GM12801 (cell line): ENCODE data around the gene RBM42.

Experiments
- CTCF ChIP-seq: IDR thresholded peaks from one replicate; pipeline ENCODE4 v1.5.1; 2011; ENCODE audit warnings: control low read depth; ENCODE audit not compliant: insufficient read length; ENCODE audit errors: extremely low read depth

RBM42 gene

DNA sequence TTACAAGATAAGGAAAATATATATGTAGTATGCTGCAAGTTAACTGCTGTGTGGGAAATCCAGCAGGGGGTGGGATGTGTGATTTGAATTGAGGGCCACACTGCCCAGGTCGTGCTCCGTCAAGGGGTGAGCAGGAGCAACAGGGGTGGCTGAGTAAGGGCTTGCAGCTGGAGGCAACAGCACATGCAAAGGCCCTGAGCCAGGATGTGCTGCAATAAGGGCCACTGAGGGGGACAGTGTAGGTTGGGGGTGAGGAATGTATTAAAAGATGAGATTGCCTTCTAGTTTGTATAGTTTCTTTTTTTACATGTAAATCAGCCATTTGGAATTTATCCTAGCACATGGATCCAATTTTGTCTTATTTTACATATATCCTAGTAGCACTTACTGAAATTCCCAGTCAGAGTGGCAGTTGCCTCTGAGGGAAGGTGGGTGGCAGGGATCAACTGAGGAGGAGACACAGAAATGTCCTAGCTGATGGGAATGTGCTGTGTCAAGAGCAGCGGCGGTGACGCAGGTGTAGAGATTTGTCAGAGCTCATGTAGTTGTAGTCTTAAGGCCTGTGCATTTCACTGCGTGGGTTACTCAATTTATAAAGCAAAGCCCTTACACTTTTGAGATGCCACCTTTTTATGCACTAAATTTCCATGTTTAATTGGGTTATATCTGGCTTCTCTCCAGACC, 5.4 kb upstream of the RBM42 start:
- no peak for TF ChIP-seq CTCF

GRCh38 chr19:35628264-35628564, 622 bp upstream of the RBM42 start:
- TF ChIP-seq CTCF: no peak

DNA sequence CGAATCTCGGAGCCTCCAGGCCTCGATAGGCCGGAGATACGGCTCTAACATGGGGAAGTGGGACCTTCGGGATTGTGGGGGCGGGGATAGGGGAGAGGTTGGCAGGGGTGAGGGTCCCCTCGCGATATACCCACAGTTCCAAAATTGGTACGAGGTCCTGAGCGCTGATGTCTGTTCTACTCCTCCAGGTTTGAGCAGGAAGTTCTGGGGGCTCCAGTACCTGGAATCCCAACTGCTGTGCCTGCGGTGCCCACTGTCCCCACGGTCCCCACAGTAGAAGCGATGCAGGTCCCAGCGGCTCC, 447 bp downstream of the RBM42 start:
- no peak for TF ChIP-seq CTCF

- no peak for TF ChIP-seq CTCF
Observed at GRCh38 chr19:35633727-35634440, 5.0 kb downstream of the RBM42 start.

DNA sequence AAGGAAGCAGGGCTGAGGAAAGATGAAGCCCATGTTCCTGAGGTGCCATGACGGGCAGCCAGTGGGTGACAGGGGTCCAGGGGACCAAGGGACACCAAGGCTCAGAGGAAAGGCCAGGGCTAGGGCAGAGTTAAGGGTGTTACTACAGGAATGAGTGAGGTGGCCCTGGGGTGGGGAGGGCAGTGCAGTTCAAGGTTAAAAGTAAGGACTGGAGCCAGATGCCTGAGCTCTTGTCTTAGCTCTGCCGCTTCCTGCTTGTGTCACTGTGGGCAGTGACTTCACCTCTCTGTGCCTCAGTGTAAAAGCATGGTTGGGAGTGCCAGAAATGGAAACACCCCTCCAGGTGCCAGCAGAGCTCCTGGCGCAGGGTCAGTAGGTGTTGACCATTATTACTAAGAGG, 7.8 kb downstream of the RBM42 start:
- TF ChIP-seq CTCF: no peak

DNA sequence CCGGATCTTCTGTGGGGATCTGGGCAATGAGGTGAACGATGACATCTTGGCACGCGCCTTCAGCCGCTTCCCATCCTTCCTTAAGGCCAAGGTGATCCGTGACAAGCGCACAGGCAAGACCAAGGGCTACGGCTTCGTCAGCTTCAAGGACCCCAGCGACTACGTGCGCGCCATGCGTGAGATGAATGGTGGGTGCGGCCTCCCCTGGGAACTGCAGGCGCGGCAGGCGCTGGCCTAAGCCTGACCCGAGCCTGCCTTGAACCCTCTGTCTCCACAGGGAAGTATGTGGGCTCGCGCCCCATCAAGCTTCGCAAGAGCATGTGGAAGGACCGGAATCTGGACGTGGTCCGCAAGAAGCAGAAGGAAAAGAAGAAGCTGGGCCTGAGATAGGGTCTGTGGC, 8.3 kb downstream of the RBM42 start:
- no peak for TF ChIP-seq CTCF

GRCh38 chr19:35639321-35639639, 10.4 kb downstream of the RBM42 start:
- no peak for TF ChIP-seq CTCF

DNA sequence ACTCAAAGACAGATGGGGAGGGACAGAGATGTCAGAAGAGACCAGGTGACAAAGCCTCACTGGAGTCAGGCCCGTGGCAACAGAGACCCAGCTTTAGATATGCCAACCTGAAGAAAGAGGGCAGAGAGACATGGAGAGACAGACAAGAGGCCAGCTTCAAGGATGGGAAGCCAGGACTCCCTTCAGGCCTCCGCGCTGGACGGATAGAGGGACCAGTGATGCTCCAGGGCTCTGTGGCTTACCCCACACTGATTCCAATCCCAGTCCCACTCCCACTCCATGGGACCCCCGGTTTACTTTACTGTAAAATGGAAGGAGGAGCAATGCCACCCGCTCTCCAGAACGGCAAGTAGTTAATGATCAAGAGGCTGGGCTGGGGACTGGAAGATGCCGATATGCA, 11.0 kb downstream of the RBM42 start:
- no peak for TF ChIP-seq CTCF
